ENCODE measurements around the gene CCDC85C. TPM values are rescaled to one million over a fixed set of nuclear protein-coding genes. Genes with fewer than 3 reads are reported as not detected.

CCDC85C gene
- total RNA-seq, 1 experiment from 2014 or later: 19.4 TPM

- no peak for DNase-seq (ENCODE audit: low read depth)
Measured at GRCh38 chr14:99606359-99606758, 2.4 kb upstream of the CCDC85C start.

GRCh38 chr14:99605299-99605961, 1.4 kb upstream of the CCDC85C start:
- DNase-seq (ENCODE audit: low read depth): peak; percentile 83

DNA sequence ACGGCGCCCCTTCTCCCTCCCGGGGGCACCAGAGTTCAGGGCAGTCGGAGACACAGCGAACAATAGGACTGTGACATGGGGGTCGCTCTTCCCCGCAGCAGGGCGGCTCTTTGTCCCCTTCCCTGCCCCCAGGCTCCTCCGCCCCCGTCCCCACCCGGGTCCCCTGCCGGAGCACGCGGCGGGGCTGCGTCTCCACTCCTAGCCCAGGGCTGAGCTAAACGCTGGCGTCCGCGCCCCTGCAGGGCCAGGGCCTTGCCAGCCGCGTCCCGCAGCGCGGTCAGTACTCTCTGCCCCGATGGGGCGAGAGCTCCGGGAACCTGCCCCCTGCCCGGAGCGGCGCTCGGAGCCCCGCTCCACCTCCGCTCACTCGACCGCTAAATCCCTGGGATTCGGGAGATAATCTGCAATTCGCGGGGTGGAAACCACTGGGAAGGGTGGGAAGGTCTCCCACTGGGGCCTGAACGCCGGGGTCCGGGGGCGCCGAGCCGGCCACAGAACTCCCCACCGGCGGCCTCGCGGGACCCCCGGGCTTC, 825 bp upstream of the CCDC85C start:
- peak; percentile 63 for DNase-seq (ENCODE audit: low read depth)

GRCh38 chr14:99604278-99604765, 315 bp upstream of the CCDC85C start:
- peak; percentile 99 for DNase-seq (ENCODE audit: low read depth)

DNA sequence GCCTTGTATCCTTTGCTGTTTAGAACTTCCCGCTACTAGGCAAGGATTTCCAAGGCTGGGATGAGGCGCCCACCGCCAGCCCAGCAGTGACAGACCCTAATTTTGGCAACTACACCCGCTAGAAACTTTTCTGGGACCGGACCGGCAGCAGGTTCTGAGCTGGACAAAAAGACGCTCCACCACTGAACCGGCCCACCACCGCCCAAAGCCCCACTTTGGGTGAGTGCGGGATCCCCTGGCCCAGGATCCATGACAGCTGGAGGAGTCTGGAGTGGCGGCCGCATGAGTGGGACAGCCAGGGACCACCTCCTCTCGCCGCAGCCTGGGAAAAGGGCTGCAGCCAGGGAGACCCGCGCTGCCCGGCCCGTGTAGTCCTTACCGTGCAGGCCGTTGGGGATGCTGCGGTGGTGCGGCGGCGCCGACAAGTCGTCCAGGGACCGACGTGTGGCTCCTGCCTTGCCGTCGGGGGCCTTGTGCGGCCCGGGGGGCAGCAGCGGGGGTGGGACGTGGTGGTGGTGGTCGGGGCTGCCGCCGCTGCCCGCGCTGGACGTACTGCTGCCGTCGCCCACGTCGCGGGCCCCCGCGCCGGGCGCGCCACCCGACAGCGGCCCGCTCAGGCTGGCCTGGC, 1.1 kb downstream of the CCDC85C start:
- DNase-seq (ENCODE audit: low read depth): no peak

- peak; percentile 42 for DNase-seq (ENCODE audit: low read depth)
Measured at GRCh38 chr14:99602054-99602787, 1.8 kb downstream of the CCDC85C start.

GRCh38 chr14:99601361-99601831, 2.6 kb downstream of the CCDC85C start:
- peak; percentile 49 for DNase-seq (ENCODE audit: low read depth)

GRCh38 chr14:99600232-99600888, 3.6 kb downstream of the CCDC85C start:
- no peak for DNase-seq (ENCODE audit: low read depth)

DNA sequence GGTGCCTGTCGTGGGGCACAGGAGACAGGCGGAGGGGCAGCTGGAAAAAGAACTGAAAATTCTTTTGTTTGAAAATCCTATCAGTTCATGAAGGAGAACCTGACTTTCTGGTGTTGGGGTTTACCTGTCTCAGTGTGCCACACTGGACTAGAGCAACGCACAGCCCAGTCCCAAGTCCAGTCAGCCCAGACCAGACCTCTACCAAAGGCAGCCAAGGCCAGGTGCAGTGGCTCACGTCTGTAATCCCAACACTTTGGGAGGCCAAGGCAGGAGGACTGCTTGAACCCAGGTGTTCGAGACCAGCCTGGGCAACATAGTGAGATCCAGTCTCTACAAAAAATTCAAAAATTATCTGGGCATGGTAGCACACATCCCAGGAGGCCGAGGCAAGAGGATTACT, 4.6 kb downstream of the CCDC85C start:
- no peak for DNase-seq (ENCODE audit: low read depth)

- DNase-seq (ENCODE audit: low read depth): no peak
Measured at GRCh38 chr14:99598774-99599173, 5.2 kb downstream of the CCDC85C start.

DNA sequence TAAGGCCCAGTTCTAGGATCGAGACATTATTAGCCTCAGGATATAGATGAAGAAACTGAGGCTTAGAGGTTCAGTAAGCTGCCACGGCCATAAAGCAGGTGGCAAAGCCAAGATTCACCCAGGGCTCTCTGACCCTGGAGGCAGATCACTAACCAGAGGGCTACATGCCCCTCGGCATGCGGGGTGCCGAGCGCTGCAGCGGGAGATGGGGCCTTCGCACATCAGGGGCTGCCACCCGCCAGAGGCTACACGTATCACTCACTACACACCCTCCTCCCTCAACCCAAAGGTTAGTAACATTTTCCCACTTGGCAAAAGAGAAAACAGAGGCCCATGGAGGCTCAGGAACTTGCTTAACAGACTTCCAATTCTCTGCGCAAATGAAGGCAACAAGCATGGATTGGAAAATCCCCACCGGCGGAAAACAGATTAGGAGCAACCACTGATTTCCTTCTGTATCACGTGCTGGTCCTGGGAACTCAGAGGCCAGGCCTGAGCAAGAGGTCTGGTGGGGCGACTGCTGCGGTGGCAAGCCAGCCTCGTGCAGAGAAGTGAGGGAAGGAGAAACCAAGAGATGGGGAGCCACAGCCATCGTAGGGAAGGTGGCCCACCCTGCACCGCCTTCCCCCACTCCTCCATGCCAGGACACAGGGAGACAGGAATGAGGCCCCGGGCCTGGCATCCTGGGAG, 6.0 kb downstream of the CCDC85C start:
- DNase-seq (ENCODE audit: low read depth): no peak

DNA sequence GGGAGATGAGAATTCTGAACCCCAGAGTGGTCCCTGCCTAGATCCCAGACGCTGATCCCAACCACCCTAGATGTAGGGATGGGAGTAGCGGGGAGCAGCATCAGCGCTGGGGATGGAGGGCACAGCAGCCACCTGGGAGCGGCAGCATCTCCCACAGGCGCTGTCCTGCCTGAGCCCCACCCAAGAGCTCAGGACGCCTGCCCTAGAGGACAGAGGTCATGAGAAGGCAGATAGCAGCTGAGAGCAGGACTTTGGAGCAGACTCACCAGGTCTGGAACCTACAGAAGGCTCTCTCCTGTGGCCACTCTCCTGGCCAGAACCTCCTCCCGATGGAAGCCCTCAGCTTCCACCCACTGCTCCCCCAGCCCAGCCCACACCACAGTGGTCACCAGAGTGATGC, 7.2 kb downstream of the CCDC85C start:
- DNase-seq (ENCODE audit: low read depth): no peak

- DNase-seq (ENCODE audit: low read depth): peak; percentile 56
Measured at GRCh38 chr14:99596071-99596627, 7.9 kb downstream of the CCDC85C start.

GRCh38 chr14:99595524-99595923, 8.5 kb downstream of the CCDC85C start:
- no peak for DNase-seq (ENCODE audit: low read depth)

GRCh38 chr14:99595034-99595433, 9.0 kb downstream of the CCDC85C start:
- DNase-seq (ENCODE audit: low read depth): peak; percentile 62

- DNase-seq (ENCODE audit: low read depth): no peak
Measured at GRCh38 chr14:99593971-99594841, 9.8 kb downstream of the CCDC85C start.

- DNase-seq (ENCODE audit: low read depth): no peak
Measured at GRCh38 chr14:99592933-99593753, 10.9 kb downstream of the CCDC85C start.

DNA sequence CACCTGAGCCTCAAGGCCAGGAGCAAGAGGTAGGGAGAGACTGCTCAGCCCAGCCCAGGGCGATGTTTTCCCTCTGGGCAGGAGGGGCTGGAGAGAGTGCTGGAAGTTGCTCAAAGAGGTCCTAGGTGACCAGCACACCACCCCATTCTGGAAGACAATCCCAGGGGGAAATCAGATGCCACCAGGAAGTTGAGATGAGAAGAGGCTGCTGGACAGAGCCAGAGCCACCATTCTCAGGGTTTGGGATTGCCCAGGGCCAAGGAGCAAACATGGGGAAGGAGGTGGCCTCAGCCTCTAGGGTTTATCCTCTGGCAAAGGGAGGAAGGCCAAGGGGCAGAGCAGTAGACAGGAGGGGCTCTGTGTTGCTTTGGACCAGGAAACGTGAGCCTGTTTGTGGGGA, 11.6 kb downstream of the CCDC85C start:
- no peak for DNase-seq (ENCODE audit: low read depth)

Data from Daoy (cell line).